Gastroesophageal sphincter (tissue), 3 donors: ENCODE measurements around the gene C14orf180.

Source experiments
- CTCF ChIP-seq, 4 experiments: fragments of 200-600 bp in 2 of 4; fragments of 450-650 bp in 2 of 4; sonication (generic) in 1 of 4; IDR thresholded peaks; one replicate each; pipeline ENCODE4 v1.5.1; 2017 to 2019; ENCODE audit warnings: antibody characterized with exemption in 4 of 4, mild to moderate bottlenecking in 2 of 4, moderate library complexity in 2 of 4
- EP300 ChIP-seq: sonication (generic); formaldehyde crosslinking; IDR thresholded peaks from one replicate; pipeline ENCODE4 v1.6.1; 2017; ENCODE audit warnings: antibody characterized with exemption, mild to moderate bottlenecking
- POLR2A ChIP-seq, 2 donors: fragments of 450-650 bp; IDR thresholded peaks; one replicate each; pipeline ENCODE4 v1.6.1; 2017; ENCODE audit warnings: antibody characterized with exemption in 2 of 2, mild to moderate bottlenecking in 2 of 2, moderate library complexity in 1 of 2
- POLR2AphosphoS5 ChIP-seq: sonication (generic); formaldehyde crosslinking; IDR thresholded peaks from one replicate; pipeline ENCODE4 v1.6.1; 2017; ENCODE audit warnings: antibody characterized with exemption

- TF ChIP-seq CTCF (IDR thresholded peaks at IDR 0.05) (no peak), POLR2A (IDR thresholded peaks at IDR 0.05) (no peak), POLR2AphosphoS5 (no peak), EP300 (no peak)
These were observed 42.0 kb upstream of the C14orf180 start for GRCh38 chr14:104537613-104537988.
